Common myeloid progenitor, CD34-positive (primary cell): ENCODE data around the gene ADARB2.

Experiments
- CTCF ChIA-PET: fragments of 350-600 bp; sonication (Branson Sonifier 250); formaldehyde crosslinking; loops from one replicate; lab custom pipeline; 2021; ENCODE audit warnings: antibody characterized with exemption; lab: Charles Lee
- POLR2A ChIA-PET: fragments of 350-600 bp; sonication (Branson Sonifier 250); formaldehyde crosslinking; loops from one replicate; lab custom pipeline; 2021; ENCODE audit warnings: antibody characterized with exemption; lab: Charles Lee
- DNase-seq, 3 donors: peaks; one replicate each; pipeline versions ENCODE4 v3.0.0 to v3.0.0-alpha.2; 2013
- H3K27ac ChIP-seq, 2 experiments: 1 replicate in 1 of 2; 2 replicates in 1 of 2; pipeline ENCODE4 v1.7.0; 2013; ENCODE audit warnings: inconsistent platforms in 2 of 2, low read length in 2 of 2, mild to moderate bottlenecking in 2 of 2, low read depth in 1 of 2, moderate library complexity in 1 of 2; ENCODE audit not compliant: severe bottlenecking in 2 of 2, insufficient read depth in 1 of 2, poor library complexity in 1 of 2
- H3K27me3 ChIP-seq, 5 experiments: replicated peaks in 2 of 5; 1 replicate in 3 of 5; 2 replicates in 2 of 5; pipeline versions ENCODE4 v1.6.1 to v1.7.0; 2013; ENCODE audit warnings: low read length in 4 of 5, mild to moderate bottlenecking in 2 of 5, moderate library complexity in 2 of 5, inconsistent platforms in 1 of 5; ENCODE audit not compliant: insufficient read depth in 5 of 5, control insufficient read depth in 4 of 5
- H3K36me3 ChIP-seq, 4 experiments: 1 replicate in 2 of 4; 2 replicates in 2 of 4; pipeline versions ENCODE4 v1.6.1 to v1.7.0; 2013; ENCODE audit warnings: low read length in 3 of 4, control low read depth in 1 of 4, mild to moderate bottlenecking in 1 of 4; ENCODE audit not compliant: control insufficient read depth in 4 of 4, insufficient read depth in 4 of 4
- H3K4me1 ChIP-seq, 4 experiments: 1 replicate in 3 of 4; 2 replicates in 1 of 4; pipeline versions ENCODE4 v1.6.1 to v1.7.1; 2013; ENCODE audit warnings: low read length in 3 of 4, mild to moderate bottlenecking in 3 of 4, control low read depth in 1 of 4, inconsistent platforms in 1 of 4, moderate library complexity in 1 of 4; ENCODE audit not compliant: control insufficient read depth in 4 of 4, insufficient read depth in 4 of 4; ENCODE audit errors: control extremely low read depth in 1 of 4
- H3K4me3 ChIP-seq, 7 experiments: 1 replicate in 4 of 7; 2 replicates in 3 of 7; pipeline versions ENCODE4 v1.5.1 to v1.7.0; 2013; ENCODE audit warnings: mild to moderate bottlenecking in 7 of 7, low read length in 6 of 7, moderate library complexity in 6 of 7, inconsistent platforms in 2 of 7, low read depth in 2 of 7, control low read depth in 1 of 7; ENCODE audit not compliant: insufficient read depth in 4 of 7, control insufficient read depth in 1 of 7; ENCODE audit errors: extremely low read depth in 1 of 7
- H3K9me3 ChIP-seq, 5 experiments: 1 replicate in 4 of 5; 2 replicates in 1 of 5; pipeline versions ENCODE4 v1.6.1 to v1.7.1; 2013; ENCODE audit warnings: low read length in 4 of 5, mild to moderate bottlenecking in 2 of 5, inconsistent platforms in 1 of 5, low read depth in 1 of 5, moderate library complexity in 1 of 5; ENCODE audit not compliant: control insufficient read depth in 4 of 5, insufficient read depth in 2 of 5; ENCODE audit errors: control extremely low read depth in 1 of 5
- WGBS: methylation state at CpG from one replicate; pipeline ENCODE4 v1.1.5; 2013; ENCODE audit not compliant: insufficient coverage; 5-methylcytosine and 5-hydroxymethylcytosine counted together

Gene ADARB2

GRCh38 chr10:1412531-1413189 is 324.7 kb downstream of the ADARB2 start:
- CTCF ChIA-PET, result interaction anchor here (1.3 to 2.3 kb wide), 2 partner anchors 8 to 10 kb away, joined by 3 to 11 read pairs; no protein-coding TSS in a partner anchor
- no peaks in the 10 kb centered on the region for H3K9me3 ChIP-seq
- no peak overlapping the region for H3K27ac ChIP-seq
- H3K4me3 ChIP-seq, result no peak overlapping the region
- 90% methylated on average over 16 of the region's 19 CpGs for WGBS
- no peaks in the 10 kb centered on the region for H3K36me3 ChIP-seq
- H3K4me1 ChIP-seq, result peaks cover 0 to 10% (median 4%) of the 10 kb centered on the region in 4 experiments
- peaks cover 0 to 7% (median 2%) of the 10 kb centered on the region in 5 experiments for H3K27me3 ChIP-seq
- POLR2A ChIA-PET, result no interaction called here
- DNase-seq, result no peak

- peaks cover 0 to 10% (median 4%) of the 10 kb centered on the region in 4 experiments for H3K4me1 ChIP-seq
- H3K27me3 ChIP-seq, result peaks cover 0 to 12% (median 2%) of the 10 kb centered on the region in 5 experiments
- H3K27ac ChIP-seq, result no peak overlapping the region
- H3K4me3 ChIP-seq, result no peak overlapping the region
- ChIA-PET CTCF (interaction anchor here (1.3 to 2.3 kb wide), 2 partner anchors 8 to 11 kb away, joined by 3 to 11 read pairs; no protein-coding TSS in a partner anchor), POLR2A (interaction anchor here (0.6 kb wide), 1 partner anchor 34 kb away, joined by 4 read pairs; no protein-coding TSS in a partner anchor)
- no peaks in the 10 kb centered on the region for H3K36me3 ChIP-seq
- 21% methylated on average over 14 of the region's 17 CpGs for WGBS
- DNase-seq, result peak in 2 of 3 donors; percentile 24 to 34
- no peaks in the 10 kb centered on the region for H3K9me3 ChIP-seq
These were observed 325.4 kb downstream of the ADARB2 start for GRCh38 chr10:1411956-1412355.

GRCh38 chr10:1411451-1411850 is 325.9 kb downstream of the ADARB2 start:
- no peak overlapping the region for H3K27ac ChIP-seq
- CTCF ChIA-PET, result interaction anchor here (1.3 to 2.3 kb wide), 2 partner anchors 9 to 11 kb away, joined by 3 to 11 read pairs; no protein-coding TSS in a partner anchor
- H3K27me3 ChIP-seq, result peaks cover 0 to 12% (median 3%) of the 10 kb centered on the region in 5 experiments
- no peak overlapping the region for H3K4me3 ChIP-seq
- H3K9me3 ChIP-seq, result no peaks in the 10 kb centered on the region
- POLR2A ChIA-PET, result interaction anchor here (0.6 kb wide), 1 partner anchor 35 kb away, joined by 4 read pairs; no protein-coding TSS in a partner anchor
- no peak for DNase-seq
- no peaks in the 10 kb centered on the region for H3K36me3 ChIP-seq
- 94% methylated on average over 17 of the region's 17 CpGs for WGBS
- peaks cover 0 to 10% (median 4%) of the 10 kb centered on the region in 4 experiments for H3K4me1 ChIP-seq

GRCh38 chr10:1410469-1411395 is 326.6 kb downstream of the ADARB2 start:
- Histone ChIP-seq H3K9me3 (peaks cover 0 to under 1% (median 0%) of the 10 kb centered on the region in 5 experiments), H3K27ac (no peak overlapping the region), H3K4me1 (peaks cover 0 to 10% (median 4%) of the 10 kb centered on the region in 4 experiments), H3K4me3 (no peak overlapping the region), H3K27me3 (peaks cover 0 to 12% (median 3%) of the 10 kb centered on the region in 5 experiments), H3K36me3 (no peaks in the 10 kb centered on the region)
- no peak for DNase-seq
- ChIA-PET CTCF (interaction anchor here (2.3 kb wide), 1 partner anchor 10 kb away, joined by 11 read pairs; no protein-coding TSS in a partner anchor), POLR2A (no interaction called here)
- WGBS, result 94% methylated on average over 31 of the region's 33 CpGs

GRCh38 chr10:1410032-1410431 is 327.3 kb downstream of the ADARB2 start:
- ChIA-PET POLR2A (no interaction called here), CTCF (no interaction called here)
- peaks cover 0 to 1% (median 0%) of the 10 kb centered on the region in 5 experiments for H3K9me3 ChIP-seq
- H3K4me1 ChIP-seq, result peaks cover 0 to 10% (median 4%) of the 10 kb centered on the region in 4 experiments
- 91% methylated on average over 10 of the region's 11 CpGs for WGBS
- H3K27ac ChIP-seq, result no peak overlapping the region
- H3K27me3 ChIP-seq, result peaks cover 0 to 12% (median 3%) of the 10 kb centered on the region in 5 experiments
- no peaks in the 10 kb centered on the region for H3K36me3 ChIP-seq
- no peak overlapping the region for H3K4me3 ChIP-seq
- no peak for DNase-seq

- ChIA-PET POLR2A (no interaction called here), CTCF (no interaction called here)
- Histone ChIP-seq H3K9me3 (peaks cover 0 to 1% (median 0%) of the 10 kb centered on the region in 5 experiments), H3K36me3 (no peaks in the 10 kb centered on the region), H3K4me3 (no peak overlapping the region), H3K27me3 (peaks cover 0 to 12% (median 3%) of the 10 kb centered on the region in 5 experiments), H3K4me1 (peaks cover 0 to 10% (median 4%) of the 10 kb centered on the region in 4 experiments), H3K27ac (no peak overlapping the region)
- 88% methylated on average over 16 of the region's 16 CpGs for WGBS
- no peak for DNase-seq
These were observed 327.9 kb downstream of the ADARB2 start for GRCh38 chr10:1409392-1409791.
